GM21390 (cell line): ENCODE data around the gene TGFBR3L.
"Not testable (repeated sequence)": the region's sequence is repeated elsewhere in the genome, so short reads cannot be mapped to it uniquely, and the experiment has no call there.

Experiments used
- ATAC-seq: cut with Tn5 transposase; IDR thresholded peaks from one replicate; pipeline ENCODE4 v1.9.1; 2021; ENCODE audit not compliant: unreplicated experiment

TGFBR3L gene

GRCh38 chr19:7947939-7948338 lies 33.3 kb downstream of the TGFBR3L start:
- no peak for ATAC-seq

GRCh38 chr19:7953060-7953459 lies 38.4 kb downstream of the TGFBR3L start:
- no peak for ATAC-seq

DNA sequence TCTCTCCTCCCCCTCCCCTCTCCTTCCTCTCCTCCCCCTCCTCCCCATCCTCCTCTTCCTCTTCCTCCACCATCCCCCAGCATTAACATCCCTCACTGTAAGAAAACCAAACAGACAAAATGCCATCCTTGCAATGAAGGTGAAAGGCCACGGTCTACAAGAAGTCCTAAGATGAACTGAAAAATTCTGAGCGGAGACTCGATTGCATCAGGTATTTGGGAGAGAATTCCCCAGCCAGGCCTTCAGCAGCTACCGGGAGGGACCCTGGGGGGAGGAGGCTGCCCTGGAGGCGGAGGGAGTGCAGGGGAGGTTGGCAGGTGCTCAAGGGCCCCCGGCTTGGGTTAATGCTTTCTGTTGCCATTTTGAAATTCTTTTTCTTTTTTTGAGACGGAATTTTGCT lies 38.9 kb downstream of the TGFBR3L start:
- ATAC-seq: no peak

DNA sequence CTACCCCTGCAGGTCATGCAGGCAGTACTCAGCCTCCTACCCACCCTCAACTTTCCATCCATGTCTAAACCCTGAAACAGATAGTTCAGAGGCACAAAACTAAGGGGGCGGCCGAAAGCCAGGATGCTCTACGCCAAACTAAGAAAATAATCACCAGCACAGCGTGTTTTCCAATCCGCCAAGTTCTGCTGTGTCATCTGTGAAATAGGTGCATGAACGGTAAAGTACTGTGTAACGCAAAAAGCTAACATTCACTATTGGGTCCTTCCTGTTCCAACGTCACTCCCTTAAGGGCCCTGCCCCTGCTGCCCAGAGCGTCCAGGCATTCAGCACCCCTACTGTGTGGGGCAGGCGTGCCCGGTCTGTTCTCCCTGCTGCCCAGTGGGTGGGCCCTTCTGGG lies 41.1 kb downstream of the TGFBR3L start:
- ATAC-seq: no peak

- ATAC-seq: no peak
These were observed 44.6 kb downstream of the TGFBR3L start for GRCh38 chr19:7959211-7959610.

DNA sequence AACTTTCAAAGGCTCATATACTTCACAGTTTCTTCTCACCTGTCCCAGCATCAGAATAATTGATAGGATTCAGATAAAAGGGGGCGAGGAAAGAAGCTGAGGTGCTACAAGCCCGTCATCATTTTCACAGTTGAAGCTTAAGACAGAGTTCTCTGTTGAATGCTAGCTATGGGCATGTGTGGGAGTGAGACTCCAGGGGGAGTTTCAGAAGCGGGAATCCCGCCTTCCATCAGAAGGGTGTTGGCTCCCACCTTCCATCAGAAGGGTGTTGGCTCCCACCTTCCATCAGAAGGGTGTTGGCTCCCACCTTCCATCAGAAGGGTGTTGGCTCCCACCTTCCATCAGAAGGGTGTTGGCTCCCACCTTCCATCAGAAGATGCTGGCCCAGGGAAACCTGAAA lies 46.5 kb downstream of the TGFBR3L start:
- not testable (repeated sequence) for ATAC-seq

DNA sequence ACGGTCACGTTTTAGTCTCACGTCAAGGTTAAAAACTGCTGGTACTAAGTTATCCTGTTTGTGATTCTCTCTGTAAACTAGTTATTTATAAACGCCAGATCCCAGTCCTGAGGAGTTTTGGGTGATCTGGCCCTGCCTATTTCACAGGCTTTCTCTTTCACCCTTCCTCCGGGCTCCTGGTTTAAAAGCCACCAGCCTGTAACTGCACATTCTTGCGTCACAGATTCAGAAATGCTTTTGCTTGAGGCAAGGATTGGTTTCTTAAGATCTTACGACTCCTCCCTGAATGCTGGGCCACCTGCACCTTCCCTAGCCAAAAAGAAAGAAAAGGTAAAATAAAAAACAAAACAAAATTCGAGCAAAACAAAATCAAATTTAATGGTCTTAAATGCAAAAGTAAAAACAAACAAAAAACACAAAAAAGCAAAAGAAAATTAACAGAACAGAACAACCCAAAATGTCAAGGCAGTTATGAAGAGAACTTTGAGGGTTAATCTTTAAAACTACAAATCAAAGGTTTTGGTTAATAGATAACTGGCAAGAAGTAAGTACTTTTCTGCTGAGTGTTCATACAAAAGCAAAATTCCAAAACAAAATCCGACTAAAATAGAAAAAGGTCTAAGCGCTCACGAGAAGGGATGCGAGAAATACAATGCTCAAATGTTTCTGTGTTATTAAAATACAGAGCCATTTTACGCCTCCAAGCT lies 47.4 kb downstream of the TGFBR3L start:
- ATAC-seq: no peak

DNA sequence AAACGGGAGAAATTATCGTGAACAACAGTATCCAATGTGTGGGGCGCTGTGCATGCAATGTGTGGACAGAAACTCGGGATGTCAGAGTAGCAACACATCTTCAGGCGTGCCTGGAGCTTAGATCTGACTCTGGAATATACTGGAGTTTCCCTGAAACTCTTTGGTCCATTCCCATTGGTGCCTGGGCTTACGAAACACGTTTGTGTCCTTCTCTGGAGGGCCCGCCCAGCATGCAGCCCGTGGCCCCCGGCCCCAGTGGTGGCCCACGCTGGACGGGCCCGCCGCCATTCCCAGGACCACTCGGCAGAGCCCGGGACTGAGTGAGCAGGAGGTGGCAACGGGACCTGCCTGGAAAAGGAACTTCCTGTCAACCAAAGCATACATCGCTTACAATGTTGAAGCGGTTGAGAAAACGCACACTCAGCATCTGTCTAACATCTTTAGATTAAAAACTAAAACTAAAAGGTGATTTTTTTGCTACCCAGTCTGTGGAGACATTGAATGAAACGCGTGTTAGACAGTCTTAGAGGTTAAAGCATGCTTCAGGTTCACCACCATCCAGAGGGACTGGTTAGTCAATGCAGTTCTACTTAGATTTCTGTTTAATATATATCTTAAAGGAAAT lies 48.1 kb downstream of the TGFBR3L start:
- no peak for ATAC-seq

- no peak for ATAC-seq
These were observed 48.9 kb downstream of the TGFBR3L start for GRCh38 chr19:7963566-7963965.

- no peak for ATAC-seq
These were observed 50.7 kb downstream of the TGFBR3L start for GRCh38 chr19:7965259-7965841.

DNA sequence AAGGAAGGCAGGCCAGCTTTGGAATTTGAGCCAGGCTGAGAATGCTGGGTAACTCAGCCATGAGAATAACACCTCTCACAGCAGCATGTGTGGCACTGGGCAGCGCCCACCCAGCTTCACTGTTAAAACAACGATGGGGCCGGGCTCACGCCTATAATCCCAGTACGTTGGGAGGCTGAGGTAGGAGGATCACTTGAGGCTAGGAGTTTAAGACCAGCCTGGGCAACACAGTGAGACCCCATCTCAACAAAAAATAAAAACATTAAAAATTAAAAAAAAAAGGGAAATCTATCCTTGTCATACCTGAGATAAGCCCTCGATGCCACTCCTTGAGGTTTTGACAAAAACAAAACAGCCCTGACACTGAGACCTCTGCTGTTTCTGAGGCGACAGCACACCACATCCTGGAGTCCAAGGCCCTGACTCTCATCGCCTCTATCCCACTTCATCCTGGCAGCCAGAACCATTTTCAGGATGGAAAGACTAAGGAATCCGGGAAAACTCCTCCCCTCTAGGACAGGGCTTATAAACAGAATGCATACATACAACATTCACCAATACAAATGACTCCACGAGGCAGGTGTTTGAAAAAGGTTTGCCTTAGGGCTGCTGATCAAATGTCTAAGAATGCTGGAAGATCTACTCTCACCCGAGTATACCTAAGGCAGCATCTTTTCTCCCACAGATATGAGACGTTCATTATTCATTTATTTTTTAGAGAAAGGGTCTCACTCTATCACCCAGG lies 51.5 kb downstream of the TGFBR3L start:
- no peak for ATAC-seq

- no peak for ATAC-seq
These were observed 53.6 kb downstream of the TGFBR3L start for GRCh38 chr19:7968008-7968795.
